H1 (cell line): ENCODE data around the gene LRRTM4. TPM values are rescaled to one million over a fixed set of nuclear protein-coding genes. Genes with fewer than 3 reads are reported as not detected.

Experiments
- CEBPB ChIP-seq: IDR thresholded peaks from 2 replicates; pipeline ENCODE4 v1.6.1; 2012; ENCODE audit warnings: low read depth, low read length
- CHD7 ChIP-seq: fragments of 300-600 bp; sonication (generic); IDR thresholded peaks from 2 replicates; pipeline ENCODE4 v1.7.1; 2012; ENCODE audit warnings: low read length, moderate library complexity, mild to moderate bottlenecking, inconsistent platforms; ENCODE audit not compliant: insufficient replicate concordance
- HDAC6 ChIP-seq: IDR thresholded peaks from one replicate; pipeline ENCODE4 v1.7.1; 2012; ENCODE audit warnings: low read depth, mild to moderate bottlenecking, inconsistent platforms, low read length, moderate library complexity
- POU5F1 ChIP-seq: IDR thresholded peaks from 2 replicates; pipeline ENCODE4 v1.6.1; 2011; ENCODE audit warnings: low read depth, mild to moderate bottlenecking, low read length, moderate library complexity
- RAD21 ChIP-seq, 2 experiments: IDR thresholded peaks in 1 of 2; conservative IDR thresholded peaks in 1 of 2; 2 replicates each; pipeline ENCODE4 v1.6.1; 2011; ENCODE audit warnings: low read depth in 2 of 2, low read length in 2 of 2, improper control_type of control experiment in 1 of 2, inconsistent platforms in 1 of 2, mild to moderate bottlenecking in 1 of 2, moderate library complexity in 1 of 2
- RBBP5 ChIP-seq: IDR thresholded peaks from 2 replicates; pipeline ENCODE4 v1.7.1; 2012; ENCODE audit warnings: low read depth, mild to moderate bottlenecking, inconsistent platforms, low read length, moderate library complexity, borderline replicate concordance
- TBP ChIP-seq: IDR thresholded peaks from 2 replicates; pipeline ENCODE4 v1.6.1; 2011; ENCODE audit warnings: low read depth, low read length, improper control_type of control experiment
- polyA plus RNA-seq, 7 experiments: library from polyadenylated mRNA; depleted of rRNA in 3 of 7; stranded (reverse) in 5 of 7; unstranded in 2 of 7; fragments of >200 nt in 5 of 7; fragments of 200-250 nt in 2 of 7; gene quantifications; 1 replicate in 5 of 7; 2 replicates in 1 of 7; 4 replicates in 1 of 7; pipeline versions ENCODE4 v1.2.1 to v1.2.3, GENCODE V29; 2011 to 2013; ENCODE audit warnings: missing spikeins in 2 of 7, mixed read lengths in 2 of 7
- total RNA-seq: library from RNA; stranded (reverse); fragmentation: NEBNext Ultra II Directional; extraction: Animal tissue kit (Norgen Biotek cat#: 25700); gene quantifications from 2 replicates; pipeline ENCODE4 v1.2.1, GENCODE V29; 2021

LRRTM4 gene
- total and polyA plus RNA-seq, 2 of the 8 experiments (the other 6 are each of a cell fraction or from before 2014, with no cell fraction given) = 3.6 to 9.5 TPM

- TF ChIP-seq CHD7 (no peak), TBP (no peak), CEBPB (no peak), HDAC6 (no peak), POU5F1 (no peak), RBBP5 (no peak), RAD21 (IDR thresholded peaks at IDR 0.05 in 1 of 2, conservative IDR thresholded peaks at IDR 0.05 in 1 of 2; ENCODE audit: low read depth in 2 of 2, low read length in 2 of 2) (no peak)
These were observed 575.5 kb downstream of the LRRTM4 start (continued) for GRCh38 chr2:76946631-76947145.
